Measurements from ENCODE around the gene MMP21. TPM values are rescaled to one million over a fixed set of nuclear protein-coding genes. Genes with fewer than 3 reads are reported as not detected.

The MMP21 gene
- 0.03 TPM in 1 of 5 replicates, not detected in the others for total RNA-seq (2022; extraction: Qiagen RNA extraction; ENCODE audit: low read depth)

GRCh38 chr10:125775491-125776106 is at the start of gene MMP21:
Gene MMP21, minus strand, starts transcription at chr10:125775821. Its CDS starts 0 bp downstream, at chr10:125775821.

DNA sequence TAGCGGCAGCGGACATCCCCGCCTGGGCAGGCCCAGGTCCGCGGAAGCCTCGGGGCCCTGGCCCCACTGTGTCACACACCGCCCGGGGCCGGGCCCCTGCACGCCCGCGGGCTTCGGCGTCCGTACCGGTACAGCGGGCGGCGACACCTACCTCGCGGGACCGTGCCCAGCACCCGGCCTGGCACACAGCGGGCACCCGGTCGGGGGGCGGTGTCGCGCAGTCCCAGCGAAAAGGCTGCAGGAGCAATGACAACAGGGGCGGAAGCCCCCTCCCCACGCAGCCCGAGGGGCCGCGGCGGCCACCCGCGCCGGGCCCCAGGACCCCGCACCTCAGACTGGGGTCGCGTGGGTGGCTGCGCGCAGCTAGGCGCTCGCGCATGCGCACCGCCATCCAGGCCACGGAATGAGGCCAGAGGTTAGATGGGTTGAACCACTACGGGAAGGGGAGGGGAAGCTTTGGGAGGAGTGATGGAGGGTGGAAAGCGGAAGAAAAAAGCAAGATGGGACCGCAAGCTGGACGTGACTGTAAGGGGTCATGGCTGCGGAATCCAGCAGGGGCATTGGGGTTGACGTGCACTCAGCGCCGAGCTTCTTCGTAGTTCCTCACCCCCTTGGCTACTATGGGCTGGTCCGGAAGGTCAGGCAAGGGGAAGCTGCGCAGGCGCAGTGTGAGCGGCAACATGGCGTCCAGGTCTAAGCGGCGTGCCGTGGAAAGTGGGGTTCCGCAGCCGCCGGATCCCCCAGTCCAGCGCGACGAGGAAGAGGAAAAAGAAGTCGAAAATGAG is 47.4 kb upstream of the MMP21 start, which contains the start of the genes BCCIP and UROS:
Gene BCCIP (plus strand): TSS at position 669 of the 785 bp plus-strand sequence. CDS start 12 bp downstream, at position 681.
Gene UROS (minus strand): TSS at position 381 of the 785 bp plus-strand sequence. CDS start 6,759 bp downstream, outside the sequence.

GRCh38 chr10:125719173-125720001 is 56.2 kb downstream of the MMP21 start, which contains the start of gene EDRF1:
Gene EDRF1, plus strand, starts transcription at chr10:125719709. Its CDS starts 99 bp downstream, at chr10:125719808.

Other genes starting within 250 kb of the MMP21 start
- gene TEX36, start 92.7 kb downstream of the MMP21 start, total RNA-seq (2022; extraction: Qiagen RNA extraction; ENCODE audit: low read depth) = not detected in 5 replicates
- gene EDRF1, start 56.1 kb downstream of the MMP21 start, total RNA-seq (2022; extraction: Qiagen RNA extraction; ENCODE audit: low read depth) = 14.3 to 20.3 TPM (median 19.8 TPM) in 5 replicates
- gene UROS, start 47.4 kb upstream of the MMP21 start, total RNA-seq (2022; extraction: Qiagen RNA extraction; ENCODE audit: low read depth) = 60.4 to 67.0 TPM (median 61.7 TPM) in 5 replicates
- 120 to 145 TPM (median 128 TPM) in 5 replicates for gene BCCIP, start 47.7 kb upstream of the MMP21 start, total RNA-seq (2022; extraction: Qiagen RNA extraction; ENCODE audit: low read depth)
- gene DHX32, start 105.5 kb upstream of the MMP21 start, total RNA-seq (2022; extraction: Qiagen RNA extraction; ENCODE audit: low read depth) = 39.7 to 51.2 TPM (median 49.9 TPM) in 5 replicates
- gene FANK1, start 120.7 kb upstream of the MMP21 start, total RNA-seq (2022; extraction: Qiagen RNA extraction; ENCODE audit: low read depth) = 2.9 to 5.7 TPM (median 4.2 TPM) in 5 replicates

Measured in A549 treated with DMSO at 1 μM for 4 hours (cell line).